Stomach (tissue), 9 donors: Measurements from ENCODE around the gene TAGLN2. TPM values are rescaled to one million over a fixed set of nuclear protein-coding genes. Genes with fewer than 3 reads are reported as not detected.

Experiments
- DNase-seq, 2 donors: peaks; one replicate each; pipeline versions ENCODE4 v3.0.0 to v3.0.0-alpha.2; 2013 to 2019
- H3K27ac ChIP-seq, 5 donors: fragments of 200-600 bp in 4 of 5; sonication (generic) in 4 of 5; one replicate each; pipeline ENCODE4 v1.5.1; 2013 to 2019; ENCODE audit warnings: mild to moderate bottlenecking in 1 of 5, moderate library complexity in 1 of 5
- H3K27me3 ChIP-seq, 3 donors: fragments of 200-600 bp; sonication (generic); one replicate each; pipeline ENCODE4 v1.5.1; 2017 to 2019; ENCODE audit warnings: mixed run types in 1 of 3
- H3K36me3 ChIP-seq, 4 donors: fragments of 200-600 bp; sonication (generic); 1 replicate in 3 of 4; 2 replicates in 1 of 4; pipeline ENCODE4 v1.5.1; 2016 to 2019
- H3K4me1 ChIP-seq, 4 donors: fragments of 200-600 bp; sonication (generic); one replicate each; pipeline ENCODE4 v1.5.1; 2016 to 2019
- H3K4me3 ChIP-seq, 4 donors: fragments of 200-600 bp; sonication (generic) in 3 of 4; one replicate each; pipeline ENCODE4 v1.5.1; 2016 to 2019; ENCODE audit warnings: mild to moderate bottlenecking in 1 of 4
- H3K9me3 ChIP-seq, 4 donors: fragments of 200-600 bp; sonication (generic); one replicate each; pipeline ENCODE4 v1.5.1; 2016 to 2019
- EP300 ChIP-seq: sonication (generic); formaldehyde crosslinking; IDR thresholded peaks from one replicate; pipeline ENCODE4 v1.6.1; 2017; ENCODE audit warnings: antibody characterized with exemption
- POLR2A ChIP-seq, 4 donors: fragments of 450-650 bp; IDR thresholded peaks; one replicate each; pipeline ENCODE4 v1.6.1; 2016; ENCODE audit warnings: antibody characterized with exemption in 4 of 4, control low read depth in 2 of 4, mild to moderate bottlenecking in 1 of 4, moderate library complexity in 1 of 4
- POLR2AphosphoS5 ChIP-seq, 3 donors: sonication (generic); formaldehyde crosslinking; IDR thresholded peaks; one replicate each; pipeline ENCODE4 v1.6.1; 2016; ENCODE audit warnings: antibody characterized with exemption in 3 of 3
- WGBS, 5 donors: extraction: QIAGEN DNeasy Blood & Tissue Kit in 3 of 5; methylation state at CpG; one replicate each; pipeline versions ENCODE4 v1.1.5 to v1.1.7; 2013 to 2018; 5-methylcytosine and 5-hydroxymethylcytosine counted together
- intact Hi-C: fragments of 100-400 bp; cut with DNase I; formaldehyde crosslinking; loops from one replicate; pipeline ENCODE4 v1.15.1; 2023; ENCODE audit warnings: low total_unique reads
- polyA plus RNA-seq, 3 donors: library from polyadenylated mRNA; stranded (reverse); fragments of 200-250 nt; gene quantifications; one replicate each; pipeline ENCODE4 v1.2.3, GENCODE V29; 2013
- total RNA-seq, 5 donors: library from RNA; depleted of rRNA; stranded (reverse); fragments of >200 nt; gene quantifications; one replicate each; pipeline versions ENCODE4 v1.1.0 to v1.2.3, GENCODE V29; 2014 to 2016
- TF ChIP-seq, protein P1 (sequence below), 7 experiments: fragments of 450-650 bp in 4 of 7; fragments of 200-600 bp in 3 of 7; sonication (generic) in 3 of 7; IDR thresholded peaks; one replicate each; pipeline ENCODE4 v1.5.1; 2016 to 2019; ENCODE audit warnings: antibody characterized with exemption in 7 of 7, control low read depth in 2 of 7, mild to moderate bottlenecking in 1 of 7
- donor health status: healthy with polysubstance abuse.
- donor health status: Bipolar disorder and iron deficiency.
- donor health status: healthy.

The TAGLN2 gene
- total and polyA plus RNA-seq, 8 donors = 49.0 to 1,290 (median 292) TPM

- H3K27ac ChIP-seq = peak within 1 kb of the TSS; percentile 55 to 82 (median 75)
- no peak for TF ChIP-seq EP300
- peak; percentile 3 to 68 (median 59) for TF ChIP-seq POLR2AphosphoS5 (IDR thresholded peaks at IDR 0.05)
- TF ChIP-seq, protein P1, sequence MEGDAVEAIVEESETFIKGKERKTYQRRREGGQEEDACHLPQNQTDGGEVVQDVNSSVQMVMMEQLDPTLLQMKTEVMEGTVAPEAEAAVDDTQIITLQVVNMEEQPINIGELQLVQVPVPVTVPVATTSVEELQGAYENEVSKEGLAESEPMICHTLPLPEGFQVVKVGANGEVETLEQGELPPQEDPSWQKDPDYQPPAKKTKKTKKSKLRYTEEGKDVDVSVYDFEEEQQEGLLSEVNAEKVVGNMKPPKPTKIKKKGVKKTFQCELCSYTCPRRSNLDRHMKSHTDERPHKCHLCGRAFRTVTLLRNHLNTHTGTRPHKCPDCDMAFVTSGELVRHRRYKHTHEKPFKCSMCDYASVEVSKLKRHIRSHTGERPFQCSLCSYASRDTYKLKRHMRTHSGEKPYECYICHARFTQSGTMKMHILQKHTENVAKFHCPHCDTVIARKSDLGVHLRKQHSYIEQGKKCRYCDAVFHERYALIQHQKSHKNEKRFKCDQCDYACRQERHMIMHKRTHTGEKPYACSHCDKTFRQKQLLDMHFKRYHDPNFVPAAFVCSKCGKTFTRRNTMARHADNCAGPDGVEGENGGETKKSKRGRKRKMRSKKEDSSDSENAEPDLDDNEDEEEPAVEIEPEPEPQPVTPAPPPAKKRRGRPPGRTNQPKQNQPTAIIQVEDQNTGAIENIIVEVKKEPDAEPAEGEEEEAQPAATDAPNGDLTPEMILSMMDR (IDR thresholded peaks at IDR 0.05) = peak in 5 of 7 experiments; percentile 19 to 53 (median 36)
- TF ChIP-seq POLR2A (IDR thresholded peaks at IDR 0.05) = no peak
- peak within 1 kb of the TSS; percentile 44 to 57 (median 48) for H3K4me3 ChIP-seq
- no peaks in the 10 kb centered on the region for H3K36me3 ChIP-seq
- intact Hi-C loops = no loop called here
- DNase-seq = peak; percentile 91 to 97
- peaks cover 15 to 40% (median 29%) of the 10 kb centered on the region in 4 donors for H3K4me1 ChIP-seq
- WGBS, 5 donors = 2% methylated on average over 38 to 58 of the region's 58 CpGs
- no peaks in the 10 kb centered on the region for H3K9me3 ChIP-seq
- H3K27me3 ChIP-seq = peaks cover 0 to 51% (median 3%) of the 10 kb centered on the region in 3 donors
These were observed 20.4 kb upstream of the TAGLN2 start, which contains the start of gene IGSF9 for GRCh38 chr1:159945483-159946241. TSS of gene IGSF9 (minus strand) at chr1:159945613. CDS start at chr1:159943454, 2,159 bp downstream.

GRCh38 chr1:159944623-159945455 lies 19.5 kb upstream of the TAGLN2 start:
- 40 to 55% (median 52%) methylated on average over 11 of the region's 11 CpGs for WGBS, 5 donors
- peak in 1 of 2 donors; percentile 43 for DNase-seq

GRCh38 chr1:159943908-159944622 lies 18.8 kb upstream of the TAGLN2 start:
- no peak for TF ChIP-seq POLR2A (IDR thresholded peaks at IDR 0.05)
- TF ChIP-seq POLR2AphosphoS5 (IDR thresholded peaks at IDR 0.05) = no peak
- no peak for TF ChIP-seq EP300
- TF ChIP-seq, protein P1 (IDR thresholded peaks at IDR 0.05) = no peak
- peaks cover 0 to 51% (median 3%) of the 10 kb centered on the region in 3 donors for H3K27me3 ChIP-seq
- no peaks in the 10 kb centered on the region for H3K36me3 ChIP-seq
- peak overlapping the region in 1 of 5 donors; percentile 15 for H3K27ac ChIP-seq
- WGBS, 5 donors = 71 to 82% (median 77%) methylated on average over 7 to 9 of the region's 9 CpGs
- H3K9me3 ChIP-seq = no peaks in the 10 kb centered on the region
- DNase-seq = peak in 1 of 2 donors; percentile 48
- H3K4me3 ChIP-seq = peak overlapping the region in 1 of 4 donors; percentile 57
- peaks cover 9 to 33% (median 23%) of the 10 kb centered on the region in 4 donors for H3K4me1 ChIP-seq
- intact Hi-C loops = loop anchor here (5.0 kb wide), 1 partner anchor 58 kb away; no protein-coding TSS in a partner anchor

More at GRCh38 chr1:159944623-159945455, 19.5 kb upstream of the TAGLN2 start:
- Histone ChIP-seq H3K27ac (peak overlapping the region in 4 of 5 donors; percentile 70 to 82 (median 76)), H3K4me1 (peaks cover 15 to 39% (median 29%) of the 10 kb centered on the region in 4 donors), H3K36me3 (no peaks in the 10 kb centered on the region), H3K9me3 (no peaks in the 10 kb centered on the region), H3K27me3 (peaks cover 0 to 51% (median 3%) of the 10 kb centered on the region in 3 donors), H3K4me3 (peak overlapping the region; percentile 44 to 57 (median 48))
- no peak for TF ChIP-seq POLR2A (IDR thresholded peaks at IDR 0.05)
- TF ChIP-seq, protein P1 (IDR thresholded peaks at IDR 0.05) = no peak
- no peak for TF ChIP-seq POLR2AphosphoS5 (IDR thresholded peaks at IDR 0.05)
- TF ChIP-seq EP300 = no peak
- intact Hi-C loops = loop anchor here (5.0 kb wide), 1 partner anchor 57 kb away; no protein-coding TSS in a partner anchor
